ENCODE data around the gene GNAO1.

DNA sequence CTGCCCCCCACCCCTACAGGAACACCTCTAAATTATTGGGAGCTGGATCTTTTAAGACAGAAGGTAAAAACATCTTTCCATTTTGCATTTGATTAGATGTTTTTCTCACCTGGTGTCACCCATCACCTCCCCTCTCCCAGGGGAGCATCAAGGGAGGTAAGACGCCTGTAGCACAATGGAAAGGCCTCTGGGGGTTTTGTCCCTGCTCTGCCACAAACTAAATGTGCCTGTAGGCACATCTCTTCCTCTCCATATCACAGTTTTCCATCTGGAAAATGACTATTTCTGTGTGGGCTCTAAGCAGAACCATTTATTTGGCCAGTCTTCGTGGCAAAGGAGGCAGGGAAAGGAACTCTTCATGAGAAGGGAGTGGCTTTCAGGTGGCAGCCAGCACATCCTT, 76.6 kb downstream of the GNAO1 start:
- no peak for TF ChIP-seq POLR2A (IDR thresholded peaks at IDR 0.05)
- no peak for TF ChIP-seq CTCF (IDR thresholded peaks at IDR 0.05)
